T-cell (primary cell): Measurements from ENCODE around the gene ZNF101. TPM values are rescaled to one million over a fixed set of nuclear protein-coding genes. Genes with fewer than 3 reads are reported as not detected.
A peak's percentile ranks its signal among the peaks of the same experiment; 100 is the strongest.

Source experiments
- ATAC-seq, 4 experiments: fragments of 200-7000 bp in 3 of 4; fragments of 150-1000 bp in 1 of 4; cut with Tn5 transposase; replicated peaks in 1 of 4; 1 replicate in 3 of 4; 2 replicates in 1 of 4; pipeline ENCODE4 v1.10.0; 2021; ENCODE audit warnings: moderate library complexity in 3 of 4, mild to moderate bottlenecking in 2 of 4, moderate number of reproducible peaks in 1 of 4
- CTCF ChIA-PET, 2 donors: fragments of 300-600 bp; sonication (Branson Sonifier 250); formaldehyde crosslinking; loops; one replicate each; lab custom pipeline; 2022; ENCODE audit warnings: antibody characterized with exemption in 2 of 2; lab: Charles Lee
- POLR2A ChIA-PET, 2 donors: fragments of 300-600 bp; sonication (Branson Sonifier 250); formaldehyde crosslinking; loops; one replicate each; lab custom pipeline; 2022; ENCODE audit warnings: antibody characterized with exemption in 2 of 2; lab: Charles Lee
- DNase-seq, 35 experiments: peaks; one replicate each; pipeline versions ENCODE4 v3.0.0 to v3.0.0-alpha.2; 2013 to 2023
- H3K27ac ChIP-seq: one replicate; pipeline ENCODE4 v1.5.1; 2013; ENCODE audit warnings: low read length
- H3K27me3 ChIP-seq, 2 experiments: replicated peaks in 1 of 2; 1 replicate in 1 of 2; 2 replicates in 1 of 2; pipeline versions ENCODE4 v1.6.1 to v1.7.0; 2013; ENCODE audit warnings: low read length in 1 of 2, mixed read lengths in 1 of 2; ENCODE audit not compliant: control insufficient read depth in 2 of 2, insufficient read depth in 2 of 2; ENCODE audit errors: extremely low read depth in 1 of 2
- H3K36me3 ChIP-seq, 2 donors: 1 replicate in 1 of 2; 2 replicates in 1 of 2; pipeline versions ENCODE4 v1.6.1 to v1.7.0; 2013; ENCODE audit warnings: low read length in 1 of 2; ENCODE audit not compliant: control insufficient read depth in 2 of 2, insufficient read depth in 1 of 2; ENCODE audit errors: extremely low read depth in 1 of 2
- H3K4me1 ChIP-seq, 2 experiments: 1 replicate in 1 of 2; 2 replicates in 1 of 2; pipeline versions ENCODE4 v1.6.1 to v1.7.0; 2013; ENCODE audit warnings: low read length in 2 of 2, mixed read lengths in 1 of 2; ENCODE audit not compliant: insufficient read depth in 2 of 2, control insufficient read depth in 1 of 2; ENCODE audit errors: extremely low read depth in 1 of 2
- H3K4me3 ChIP-seq, 2 donors: 1 replicate in 1 of 2; 2 replicates in 1 of 2; pipeline versions ENCODE4 v1.5.1 to v1.7.0; 2013; ENCODE audit warnings: mild to moderate bottlenecking in 2 of 2, low read length in 1 of 2, moderate library complexity in 1 of 2; ENCODE audit not compliant: control insufficient read depth in 1 of 2; ENCODE audit errors: extremely low read depth in 1 of 2
- H3K9me3 ChIP-seq: 2 replicates; pipeline ENCODE4 v1.7.0; 2013
- H3K27ac Mint-ChIP-seq, 2 donors: one replicate each; pipeline ENCODE4 v1.8.0; 2020 to 2021; ENCODE audit warnings: mild to moderate bottlenecking in 2 of 2, mixed read lengths in 2 of 2
- H3K27me3 Mint-ChIP-seq, 2 donors: one replicate each; pipeline ENCODE4 v1.8.0; 2021 to 2022; ENCODE audit warnings: mixed read lengths in 2 of 2
- H3K36me3 Mint-ChIP-seq: one replicate; pipeline ENCODE4 v1.8.0; 2021; ENCODE audit warnings: mixed read lengths
- H3K4me1 Mint-ChIP-seq, 3 donors: one replicate each; pipeline ENCODE4 v1.8.0; 2020 to 2022; ENCODE audit warnings: mixed read lengths in 3 of 3, mild to moderate bottlenecking in 1 of 3
- H3K4me3 Mint-ChIP-seq, 3 donors: one replicate each; pipeline ENCODE4 v1.8.0; 2020 to 2022; ENCODE audit warnings: mild to moderate bottlenecking in 3 of 3, mixed read lengths in 3 of 3, moderate library complexity in 3 of 3
- H3K9me3 Mint-ChIP-seq, 3 donors: one replicate each; pipeline ENCODE4 v1.8.0; 2020 to 2022; ENCODE audit warnings: mixed read lengths in 3 of 3
- WGBS: methylation state at CpG from one replicate; pipeline ENCODE4 v1.1.5; 2013; ENCODE audit warnings: missing lambda C conversion rate; ENCODE audit not compliant: insufficient coverage; 5-methylcytosine and 5-hydroxymethylcytosine counted together
- total RNA-seq, 35 experiments: library from RNA in 6 of 35; stranded (reverse) in 6 of 35; fragments of 120-200 nt in 1 of 35; gene quantifications; one replicate each; pipeline versions ENCODE4 v1.2.1 to v1.2.4 and lab custom pipeline; 2013 to 2026

The ZNF101 gene
- total RNA-seq, 5 donors from 2014 or later (not counting 1 experiment from before 2014, with no cell fraction given), result 66.2 to 180 (median 164) TPM

- Histone ChIP-seq H3K27ac (no peak overlapping the region), H3K9me3 (peaks cover 7% of the 10 kb centered on the region), H3K27me3 (no peaks in the 10 kb centered on the region), H3K4me1 (no peaks in the 10 kb centered on the region), H3K4me3 (no peak overlapping the region), H3K36me3 (peaks cover 0 to 3% of the 10 kb centered on the region in 2 donors)
- no peaks in the 10 kb centered on the region for H3K27me3 Mint-ChIP-seq
- POLR2A ChIA-PET, result no interaction called here
- H3K27ac Mint-ChIP-seq, result no peak overlapping the region
- no peak overlapping the region for H3K4me3 Mint-ChIP-seq
- peaks cover 56% of the 10 kb centered on the region for H3K36me3 Mint-ChIP-seq
- H3K4me1 Mint-ChIP-seq, result no peaks in the 10 kb centered on the region
- H3K9me3 Mint-ChIP-seq, result peaks cover 13 to 46% (median 39%) of the 10 kb centered on the region in 3 donors
- no peak for DNase-seq
- 70% methylated on average over 4 of the region's 6 CpGs for WGBS
- no peak for ATAC-seq
- CTCF ChIA-PET, result no interaction called here
Measured at GRCh38 chr19:19704836-19705235, 36.2 kb downstream of the ZNF101 start.

- ATAC-seq (no peak), DNase-seq (no peak)
- WGBS, result 100% methylated on average over 2 of the region's 2 CpGs
- Mint-ChIP-seq H3K4me3 (no peak overlapping the region), H3K9me3 (peaks cover 11 to 49% (median 45%) of the 10 kb centered on the region in 3 donors), H3K4me1 (no peaks in the 10 kb centered on the region), H3K27me3 (no peaks in the 10 kb centered on the region), H3K36me3 (peaks cover 77% of the 10 kb centered on the region), H3K27ac (no peak overlapping the region)
- Histone ChIP-seq H3K4me3 (peak overlapping the region in 1 of 2 donors; percentile 47), H3K4me1 (no peaks in the 10 kb centered on the region), H3K27ac (no peak overlapping the region), H3K27me3 (no peaks in the 10 kb centered on the region), H3K36me3 (peaks cover 27 to 34% of the 10 kb centered on the region in 2 donors), H3K9me3 (peaks cover 39% of the 10 kb centered on the region)
- ChIA-PET CTCF (no interaction called here), POLR2A (no interaction called here)
Measured at GRCh38 chr19:19710506-19710905, 41.9 kb downstream of the ZNF101 start.

GRCh38 chr19:19711306-19711933, 42.8 kb downstream of the ZNF101 start:
- peaks cover 39% of the 10 kb centered on the region for H3K9me3 ChIP-seq
- H3K4me3 ChIP-seq, result peak overlapping the region in 1 of 2 donors; percentile 44
- no peaks in the 10 kb centered on the region for H3K4me1 Mint-ChIP-seq
- H3K36me3 Mint-ChIP-seq, result peaks cover 78% of the 10 kb centered on the region
- peaks cover 27 to 39% of the 10 kb centered on the region in 2 donors for H3K36me3 ChIP-seq
- no peak overlapping the region for H3K4me3 Mint-ChIP-seq
- no peaks in the 10 kb centered on the region for H3K4me1 ChIP-seq
- no peak overlapping the region for H3K27ac Mint-ChIP-seq
- POLR2A ChIA-PET, result no interaction called here
- no peak for ATAC-seq
- no peak overlapping the region for H3K27ac ChIP-seq
- peaks cover 7 to 46% (median 46%) of the 10 kb centered on the region in 3 donors for H3K9me3 Mint-ChIP-seq
- CTCF ChIA-PET, result no interaction called here
- DNase-seq, result no peak
- no peaks in the 10 kb centered on the region for H3K27me3 ChIP-seq
- 94% methylated on average over 7 of the region's 14 CpGs for WGBS
- H3K27me3 Mint-ChIP-seq, result no peaks in the 10 kb centered on the region

- no peak overlapping the region for H3K4me3 Mint-ChIP-seq
Measured at GRCh38 chr19:19711934-19712828, 43.5 kb downstream of the ZNF101 start.

GRCh38 chr19:19719798-19720197, 51.2 kb downstream of the ZNF101 start:
- H3K27ac ChIP-seq, result no peak overlapping the region
- ATAC-seq, result peak; percentile 36 to 50 (median 48)
- H3K4me3 ChIP-seq, result no peak overlapping the region
- peaks cover 16 to 24% of the 10 kb centered on the region in 2 donors for H3K36me3 ChIP-seq
- no peak overlapping the region for H3K4me3 Mint-ChIP-seq
- H3K27ac Mint-ChIP-seq, result no peak overlapping the region
- H3K9me3 ChIP-seq, result peaks cover 19% of the 10 kb centered on the region
- peaks cover 0 to 13% (median 5%) of the 10 kb centered on the region in 3 donors for H3K4me1 Mint-ChIP-seq
- peaks cover 70% of the 10 kb centered on the region for H3K36me3 Mint-ChIP-seq
- CTCF ChIA-PET, result no interaction called here
- H3K27me3 ChIP-seq, result no peaks in the 10 kb centered on the region
- no peaks in the 10 kb centered on the region for H3K4me1 ChIP-seq
- peak in 1 of 35 experiments; percentile 22 for DNase-seq
- peaks cover 8 to 61% (median 59%) of the 10 kb centered on the region in 3 donors for H3K9me3 Mint-ChIP-seq
- WGBS, result 100% methylated on average over 1 of the region's 2 CpGs
- POLR2A ChIA-PET, result interaction anchor here in 1 of 2 donors (0.6 kb wide), 1 partner anchor 101 kb away, joined by 4 read pairs; no protein-coding TSS in a partner anchor
- H3K27me3 Mint-ChIP-seq, result no peaks in the 10 kb centered on the region

More at GRCh38 chr19:19711934-19712828, 43.5 kb downstream of the ZNF101 start:
- Histone ChIP-seq H3K4me1 (no peaks in the 10 kb centered on the region), H3K27me3 (no peaks in the 10 kb centered on the region), H3K36me3 (peaks cover 34 to 43% of the 10 kb centered on the region in 2 donors), H3K4me3 (peak overlapping the region in 1 of 2 donors; percentile 47), H3K27ac (no peak overlapping the region), H3K9me3 (peaks cover 44% of the 10 kb centered on the region)
- Mint-ChIP-seq H3K27ac (no peak overlapping the region), H3K4me1 (no peaks in the 10 kb centered on the region), H3K36me3 (peaks cover 79% of the 10 kb centered on the region), H3K9me3 (peaks cover 5 to 51% (median 47%) of the 10 kb centered on the region in 3 donors), H3K27me3 (no peaks in the 10 kb centered on the region)
- ChIA-PET POLR2A (no interaction called here), CTCF (no interaction called here)
- DNase-seq (no peak), ATAC-seq (no peak)
- 100% methylated on average over 1 of the region's 10 CpGs for WGBS

GRCh38 chr19:19721896-19722295, 53.3 kb downstream of the ZNF101 start:
- WGBS, result 90% methylated on average over 1 of the region's 2 CpGs
- Histone ChIP-seq H3K4me1 (no peaks in the 10 kb centered on the region), H3K4me3 (no peak overlapping the region), H3K9me3 (peaks cover 14% of the 10 kb centered on the region), H3K36me3 (peaks cover 12 to 16% of the 10 kb centered on the region in 2 donors), H3K27ac (no peak overlapping the region), H3K27me3 (no peaks in the 10 kb centered on the region)
- ATAC-seq (no peak), DNase-seq (no peak)
- no peaks in the 10 kb centered on the region for H3K27me3 Mint-ChIP-seq
- H3K4me1 Mint-ChIP-seq, result peaks cover 0 to 17% (median 9%) of the 10 kb centered on the region in 3 donors
- H3K9me3 Mint-ChIP-seq, result peaks cover 8 to 48% (median 45%) of the 10 kb centered on the region in 3 donors
- no peak overlapping the region for H3K4me3 Mint-ChIP-seq
- peaks cover 53% of the 10 kb centered on the region for H3K36me3 Mint-ChIP-seq
- CTCF ChIA-PET, result no interaction called here
- POLR2A ChIA-PET, result interaction anchor here (0.6 to 1.1 kb wide), 2 partner anchors 9 to 11 kb away, joined by 3 read pairs; partner anchors contain the start of gene ZNF14 (in 1 of the 2)
- no peak overlapping the region for H3K27ac Mint-ChIP-seq
